Right cardiac atrium (tissue), 5 donors: ENCODE results near the gene TMUB1. TPM values are rescaled to one million over a fixed set of nuclear protein-coding genes. Genes with fewer than 3 reads are reported as not detected.

Experiments
- ATAC-seq, 2 donors: fragments of 200-7000 bp; cut with Tn5 transposase; one replicate each; pipeline versions ENCODE4 v1.8.0 to v1.9.1; 2020; ENCODE audit warnings: moderate library complexity in 2 of 2, mild to moderate bottlenecking in 1 of 2
- DNase-seq, 3 donors: peaks; one replicate each; pipeline ENCODE4 v3.0.0-alpha.2; 2020
- H3K27ac ChIP-seq: one replicate; pipeline ENCODE4 v1.5.1; 2013; ENCODE audit warnings: mild to moderate bottlenecking, low read length, control low read depth, moderate library complexity
- H3K27me3 ChIP-seq: one replicate; pipeline ENCODE4 v1.6.1; 2013; ENCODE audit not compliant: control insufficient read depth, insufficient read depth
- H3K4me1 ChIP-seq: one replicate; pipeline ENCODE4 v1.6.1; 2013; ENCODE audit warnings: low read length; ENCODE audit not compliant: control insufficient read depth, insufficient read depth
- H3K4me3 ChIP-seq: one replicate; pipeline ENCODE4 v1.5.1; 2013; ENCODE audit warnings: low read length, control low read depth
- H3K9me3 ChIP-seq: one replicate; pipeline ENCODE4 v1.6.1; 2013; ENCODE audit warnings: low read length; ENCODE audit not compliant: control insufficient read depth
- WGBS: extraction: QIAGEN DNeasy Blood & Tissue Kit; methylation state at CpG from one replicate; pipeline ENCODE4 v1.1.7; 2013; 5-methylcytosine and 5-hydroxymethylcytosine counted together
- intact Hi-C, 4 donors: fragments of 100-400 bp; cut with DNase I; formaldehyde crosslinking; loops; one replicate each; pipeline versions ENCODE4 v1.11.0 to v1.14.0; 2022 to 2023
- polyA plus RNA-seq: library from polyadenylated mRNA; stranded (reverse); fragments of 200-250 nt; gene quantifications from one replicate; pipeline ENCODE4 v1.2.3, GENCODE V29; 2013
- total RNA-seq, 4 donors: library from RNA; stranded (reverse); fragmentation: NEBNext Ultra II Directional; extraction: Animal tissue kit (Norgen Biotek cat#: 25700); gene quantifications; one replicate each; pipeline ENCODE4 v1.2.1, GENCODE V29; 2021
- donor health status: healthy with polysubstance abuse.
- donor health status: DM: no; HTN: yes; CAD: no.
- donor health status: DM: no; HTN: no; CAD: no.
- donor health status: DM: no; HTN: yes; CAD: no; lungs with severe emphysema.
- donor health status: DM: yes; HTN: yes; CAD: no.

Gene TMUB1
- total and polyA plus RNA-seq, 5 donors: 28.5 to 55.2 (median 36.4) TPM

DNA sequence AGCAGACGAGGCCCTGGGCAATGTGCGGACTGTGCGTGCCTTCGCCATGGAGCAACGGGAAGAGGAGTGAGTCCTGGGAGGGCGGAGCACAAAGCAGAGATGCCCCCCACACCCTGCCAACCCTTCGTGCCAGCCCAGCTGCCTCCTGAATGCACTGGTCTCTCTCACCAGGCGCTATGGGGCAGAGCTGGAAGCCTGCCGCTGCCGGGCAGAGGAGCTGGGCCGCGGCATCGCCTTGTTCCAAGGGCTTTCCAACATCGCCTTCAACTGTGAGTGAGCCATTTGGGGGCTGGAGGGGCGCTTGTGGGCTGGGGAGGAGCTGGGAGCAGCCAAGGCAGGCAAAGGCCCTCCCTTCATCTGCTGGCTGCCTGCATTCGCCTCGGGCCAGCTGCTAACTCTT, 47.4 kb downstream of the TMUB1 start:
- intact Hi-C loops: no loop called here
- Histone ChIP-seq H3K27ac (no peak overlapping the region), H3K4me1 (no peaks in the 10 kb centered on the region), H3K9me3 (no peaks in the 10 kb centered on the region), H3K27me3 (no peaks in the 10 kb centered on the region), H3K4me3 (no peak overlapping the region)
- DNase-seq (no peak), ATAC-seq (no peak)
- 94% methylated on average over 17 of the region's 17 CpGs for WGBS

DNA sequence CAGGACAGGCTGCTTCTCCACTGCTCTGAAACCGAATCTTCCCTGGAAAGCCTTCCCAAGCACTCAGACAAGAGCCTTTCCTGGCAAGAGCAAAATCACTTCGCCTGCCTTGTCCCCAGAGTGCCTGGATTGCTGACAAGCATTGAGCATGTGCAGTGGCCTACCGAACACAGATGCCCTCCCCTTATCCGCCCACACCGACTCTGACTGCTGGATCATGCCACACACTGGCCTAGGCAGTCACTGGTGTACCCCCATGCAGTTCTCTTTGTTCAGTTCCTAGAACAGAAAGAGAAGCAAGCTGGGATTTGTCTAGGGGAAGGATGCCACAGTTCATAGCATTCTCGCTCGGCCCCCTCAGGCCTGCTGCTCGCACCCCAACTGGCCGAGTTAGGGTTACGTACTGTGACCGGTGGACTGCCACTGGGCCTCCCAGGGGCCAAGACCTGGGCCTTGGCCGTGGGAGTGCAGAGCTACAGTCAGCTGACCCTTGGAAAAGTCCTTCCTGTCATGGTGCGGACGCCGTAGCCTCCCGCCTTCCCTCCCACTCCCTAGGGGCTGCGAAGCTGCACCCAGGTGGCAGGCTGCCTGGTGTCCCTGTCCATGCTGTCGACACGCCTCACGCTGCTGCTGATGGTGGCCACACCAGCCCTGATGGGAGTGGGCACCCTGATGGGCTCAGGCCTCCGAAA, 48.1 kb downstream of the TMUB1 start:
- Histone ChIP-seq H3K27ac (no peak overlapping the region), H3K4me3 (no peak overlapping the region), H3K9me3 (no peaks in the 10 kb centered on the region), H3K4me1 (no peaks in the 10 kb centered on the region), H3K27me3 (no peaks in the 10 kb centered on the region)
- WGBS: 81% methylated on average over 21 of the region's 21 CpGs
- DNase-seq (no peak), ATAC-seq (no peak)
- intact Hi-C loops: no loop called here

DNA sequence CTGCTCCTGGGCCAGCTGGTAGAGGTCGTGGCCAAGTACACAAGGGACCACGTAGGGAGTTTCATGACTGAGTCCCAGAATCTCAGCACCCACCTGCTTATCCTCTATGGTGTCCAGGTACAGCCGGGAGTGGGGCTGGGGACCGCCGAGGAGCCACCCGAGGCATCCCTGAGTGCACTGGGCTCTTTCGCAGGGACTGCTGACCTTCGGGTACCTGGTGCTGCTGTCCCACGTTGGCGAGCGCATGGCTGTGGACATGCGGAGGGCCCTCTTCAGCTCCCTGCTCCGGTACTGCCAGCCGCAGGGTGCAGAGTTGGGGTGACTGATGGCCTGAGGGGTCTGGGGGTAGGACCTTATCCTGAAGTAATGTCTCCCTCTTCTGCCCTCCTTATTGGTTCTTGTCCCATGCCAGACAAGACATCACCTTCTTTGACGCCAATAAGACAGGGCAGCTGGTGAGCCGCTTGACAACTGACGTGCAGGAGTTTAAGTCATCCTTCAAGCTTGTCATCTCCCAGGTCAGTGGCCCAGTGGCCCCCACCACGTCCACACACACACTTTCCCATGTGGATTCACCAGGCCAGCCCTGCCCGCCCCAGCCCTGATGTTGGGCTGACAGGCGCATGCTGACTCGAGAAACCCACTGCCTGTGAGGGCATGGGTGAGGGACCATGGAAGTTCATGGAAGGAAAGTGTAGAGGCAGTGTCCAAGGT, 48.8 kb downstream of the TMUB1 start:
- Histone ChIP-seq H3K27me3 (no peaks in the 10 kb centered on the region), H3K27ac (no peak overlapping the region), H3K4me3 (no peak overlapping the region), H3K9me3 (no peaks in the 10 kb centered on the region), H3K4me1 (no peaks in the 10 kb centered on the region)
- intact Hi-C loops: no loop called here
- ATAC-seq (no peak), DNase-seq (no peak)
- 92% methylated on average over 21 of the region's 21 CpGs for WGBS

DNA sequence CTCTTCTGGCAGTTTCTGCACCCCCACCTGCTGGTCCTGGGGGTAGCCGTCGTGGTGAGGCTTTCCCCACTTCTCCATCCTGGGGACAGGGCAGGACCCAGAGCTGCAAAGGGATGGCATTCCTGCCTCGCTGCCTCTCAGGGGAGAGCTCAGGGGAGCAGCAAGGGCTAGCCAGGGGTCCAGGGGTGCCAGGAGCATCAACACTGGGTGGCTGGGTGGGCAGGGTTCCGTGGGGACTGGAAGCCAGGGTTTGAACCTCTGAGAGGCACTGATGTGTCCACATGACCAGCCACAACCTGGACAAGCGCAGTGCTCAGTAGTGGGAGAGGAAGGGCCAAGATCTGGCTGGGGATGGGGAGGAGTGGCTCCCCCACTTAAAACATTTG, 49.4 kb downstream of the TMUB1 start:
- no peak overlapping the region for H3K27ac ChIP-seq
- no peaks in the 10 kb centered on the region for H3K4me1 ChIP-seq
- intact Hi-C loops: no loop called here
- DNase-seq (no peak), ATAC-seq (no peak)
- no peaks in the 10 kb centered on the region for H3K9me3 ChIP-seq
- 86% methylated on average over 5 of the region's 5 CpGs for WGBS
- no peaks in the 10 kb centered on the region for H3K27me3 ChIP-seq
- H3K4me3 ChIP-seq: no peak overlapping the region

DNA sequence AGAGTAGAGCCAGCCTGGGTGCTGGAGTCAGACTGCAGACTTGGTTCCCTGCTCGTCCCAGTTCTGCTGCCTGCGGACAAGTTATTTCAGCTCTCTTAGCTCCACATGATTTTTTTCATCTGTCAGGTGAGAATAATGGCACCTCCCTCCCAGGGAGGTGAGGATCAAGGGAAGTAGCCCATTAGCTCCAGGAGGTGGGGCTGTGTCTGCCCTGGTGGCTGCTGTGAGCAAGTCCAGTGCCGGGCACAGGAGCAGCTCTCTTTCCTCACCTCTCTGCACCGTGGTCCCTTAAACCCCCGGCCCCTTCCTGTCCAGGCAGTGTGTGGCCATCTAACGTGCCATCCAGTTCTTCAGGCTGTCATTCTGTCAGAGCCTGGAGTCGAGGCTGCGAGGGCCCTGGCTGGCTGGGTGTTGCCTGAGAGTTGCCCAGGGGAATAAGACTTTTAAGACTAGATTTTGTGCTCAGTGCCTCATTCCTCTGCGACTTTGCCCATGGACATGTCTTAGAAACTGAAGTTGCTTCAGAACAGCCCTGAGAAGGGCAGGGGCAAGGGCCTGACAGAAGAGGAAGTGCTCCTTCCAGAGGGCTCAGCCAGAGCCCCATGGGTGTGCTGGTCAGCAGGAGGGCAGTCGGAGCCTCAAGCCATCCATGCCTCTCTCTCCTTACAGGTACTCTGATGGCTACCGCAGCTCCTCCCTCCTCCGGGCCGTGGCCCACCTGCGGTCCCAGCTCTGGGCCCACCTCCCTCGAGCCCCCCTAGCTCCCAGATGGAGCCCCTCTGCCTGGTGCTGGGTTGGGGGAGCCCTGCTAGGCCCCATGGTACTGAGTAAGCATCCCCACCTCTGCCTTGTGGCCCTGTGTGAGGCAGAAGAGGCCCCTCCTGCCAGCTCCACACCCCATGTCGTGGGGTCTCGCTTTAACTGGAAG, 50.1 kb downstream of the TMUB1 start:
- ATAC-seq (no peak), DNase-seq (no peak)
- Histone ChIP-seq H3K4me1 (no peaks in the 10 kb centered on the region), H3K27me3 (no peaks in the 10 kb centered on the region), H3K9me3 (no peaks in the 10 kb centered on the region), H3K4me3 (no peak overlapping the region), H3K27ac (no peak overlapping the region)
- WGBS: 87% methylated on average over 17 of the region's 17 CpGs
- intact Hi-C loops: no loop called here

Other genes with a start within 250 kb of the TMUB1 start
- under 1 TPM in 2 of 4 donors, not detected in 2; 0.17 to 0.40 TPM for gene AOC1, start 231.0 kb downstream of the TMUB1 start, total RNA-seq
- gene AOC1, start 231.0 kb downstream of the TMUB1 start, polyA plus RNA-seq: not detected
- gene KCNH2, start 105.2 kb downstream of the TMUB1 start, total RNA-seq: 100 to 1,000 TPM; 113 to 163 (median 126) TPM
- 132 TPM for gene KCNH2, start 105.2 kb downstream of the TMUB1 start, polyA plus RNA-seq
- gene NOS3, start 92.5 kb downstream of the TMUB1 start, total RNA-seq: 10 to 100 TPM; 20.5 to 80.4 (median 24.7) TPM
- 13.5 TPM for gene NOS3, start 92.5 kb downstream of the TMUB1 start, polyA plus RNA-seq
- under 1 TPM in 2 of 4 donors, not detected in 2; 0.18 to 0.23 TPM for gene ATG9B, start 59.0 kb downstream of the TMUB1 start, total RNA-seq
- gene ATG9B, start 59.0 kb downstream of the TMUB1 start, polyA plus RNA-seq: 0.43 TPM
- gene ABCB8, start 55.0 kb downstream of the TMUB1 start, total RNA-seq: 10 to 100 TPM; 20.9 to 24.5 (median 23.4) TPM
- gene ABCB8, start 55.0 kb downstream of the TMUB1 start, polyA plus RNA-seq: 19.6 TPM
- gene ASIC3, start 35.0 kb downstream of the TMUB1 start, total RNA-seq: 1 to 10 TPM; 4.0 to 6.5 (median 5.0) TPM
- 5.3 TPM for gene ASIC3, start 35.0 kb downstream of the TMUB1 start, polyA plus RNA-seq
- 10 to 100 TPM in 1 of 4 donors, 1 to 10 TPM in 3; 6.2 to 11.2 (median 7.4) TPM for gene CDK5, start 25.6 kb downstream of the TMUB1 start, total RNA-seq
- gene CDK5, start 25.6 kb downstream of the TMUB1 start, polyA plus RNA-seq: 6.5 TPM
- gene SLC4A2, start 23.9 kb downstream of the TMUB1 start, total RNA-seq: 100 to 1,000 TPM in 2 of 4 donors, 10 to 100 TPM in 2; 83.5 to 120 (median 96.5) TPM
- gene SLC4A2, start 23.9 kb downstream of the TMUB1 start, polyA plus RNA-seq: 61.7 TPM
- 10 to 100 TPM; 64.1 to 82.0 (median 68.9) TPM for gene FASTK, start 2.7 kb downstream of the TMUB1 start, total RNA-seq
- gene FASTK, start 2.7 kb downstream of the TMUB1 start, polyA plus RNA-seq: 133 TPM
- gene AGAP3, start 3.0 kb upstream of the TMUB1 start, total RNA-seq: 10 to 100 TPM; 58.3 to 78.8 (median 67.6) TPM
- 61.4 TPM for gene AGAP3, start 3.0 kb upstream of the TMUB1 start, polyA plus RNA-seq
- gene GBX1, start 84.2 kb upstream of the TMUB1 start, total RNA-seq: 1 to 10 TPM in 1 of 4 donors, under 1 TPM in 1, not detected in 2; 0.40 to 1.0 TPM
- gene GBX1, start 84.2 kb upstream of the TMUB1 start, polyA plus RNA-seq: 0.14 TPM
- 10 to 100 TPM in 3 of 4 donors, 1 to 10 TPM in 1; 4.5 to 21.0 (median 14.0) TPM for gene ASB10, start 103.8 kb upstream of the TMUB1 start, total RNA-seq
- 14.3 TPM for gene ASB10, start 103.8 kb upstream of the TMUB1 start, polyA plus RNA-seq
- not detected for gene H2BK1, start 127.0 kb upstream of the TMUB1 start, total RNA-seq
- gene H2BK1, start 127.0 kb upstream of the TMUB1 start, polyA plus RNA-seq: not detected
- 10 to 100 TPM; 24.6 to 34.5 (median 26.3) TPM for gene ABCF2, start 143.7 kb upstream of the TMUB1 start, total RNA-seq
- 17.8 TPM for gene ABCF2, start 143.7 kb upstream of the TMUB1 start, polyA plus RNA-seq
- gene CHPF2, start 149.0 kb upstream of the TMUB1 start, total RNA-seq: 10 to 100 TPM; 22.2 to 35.3 (median 27.0) TPM
- gene CHPF2, start 149.0 kb upstream of the TMUB1 start, polyA plus RNA-seq: 15.5 TPM
- gene SMARCD3, start 165.2 kb upstream of the TMUB1 start, total RNA-seq: 100 to 1,000 TPM; 149 to 291 (median 238) TPM
- 141 TPM for gene SMARCD3, start 165.2 kb upstream of the TMUB1 start, polyA plus RNA-seq